NCI-H748 (cell line): ENCODE results near the gene ATP11A.

Experiments
- DNase-seq: peaks from one replicate; lab custom pipeline; 2025; ENCODE audit not compliant: unreplicated experiment; lab: John Stamatoyannopoulos, UW

The ATP11A gene

GRCh38 chr13:112689303-112690245 is at the start of gene ATP11A:
Gene ATP11A, plus strand, starts transcription at chr13:112690038. Its CDS starts 379 bp downstream, at chr13:112690417.
- peak; percentile 95 for DNase-seq

- no peak for DNase-seq
Measured at GRCh38 chr13:112641456-112642089, 48.3 kb upstream of the ATP11A start.

- no peak for DNase-seq
Measured at GRCh38 chr13:112642090-112642460, 47.8 kb upstream of the ATP11A start.

- no peak for DNase-seq
Measured at GRCh38 chr13:112643759-112644459, 45.9 kb upstream of the ATP11A start.

- DNase-seq = no peak
Measured at GRCh38 chr13:112645327-112645914, 44.4 kb upstream of the ATP11A start.

GRCh38 chr13:112647256-112647655 is 42.6 kb upstream of the ATP11A start:
- DNase-seq = no peak

- no peak for DNase-seq
Measured at GRCh38 chr13:112648101-112648500, 41.7 kb upstream of the ATP11A start.

GRCh38 chr13:112648966-112649690 is 40.7 kb upstream of the ATP11A start:
- DNase-seq = no peak

GRCh38 chr13:112651311-112651710 is 38.5 kb upstream of the ATP11A start:
- no peak for DNase-seq

- DNase-seq = no peak
Measured at GRCh38 chr13:112651750-112652511, 37.9 kb upstream of the ATP11A start.

- DNase-seq = no peak
Measured at GRCh38 chr13:112652512-112653070, 37.2 kb upstream of the ATP11A start.

GRCh38 chr13:112653071-112653470 is 36.8 kb upstream of the ATP11A start:
- DNase-seq = no peak

GRCh38 chr13:112655913-112656312 is 33.9 kb upstream of the ATP11A start:
- DNase-seq = no peak

GRCh38 chr13:112657850-112658445 is 31.9 kb upstream of the ATP11A start:
- no peak for DNase-seq

- no peak for DNase-seq
Measured at GRCh38 chr13:112658808-112659207, 31.0 kb upstream of the ATP11A start.

- no peak for DNase-seq
Measured at GRCh38 chr13:112661291-112661690, 28.5 kb upstream of the ATP11A start.

- DNase-seq = no peak
Measured at GRCh38 chr13:112664501-112665203, 25.2 kb upstream of the ATP11A start.

- DNase-seq = no peak
Measured at GRCh38 chr13:112668924-112669323, 20.9 kb upstream of the ATP11A start.
